Panc1 (cell line): ENCODE results near the gene UBE2V1. TPM values are rescaled to one million over a fixed set of nuclear protein-coding genes. Genes with fewer than 3 reads are reported as not detected.

Experiments used
- ATAC-seq: fragments of 200-7000 bp; cut with Tn5 transposase; 2 replicates; pipeline ENCODE4 v1.9.1; 2020; ENCODE audit warnings: mild to moderate bottlenecking, moderate library complexity
- BruUV-seq: library from RNA; stranded (reverse); fragments of 400-500 nt; replicated peaks from 2 replicates; lab custom pipeline; 2021; lab: Mats Ljungman, UMichigan
- CTCF ChIA-PET: fragments of 300-600 bp; sonication (Branson Sonifier 250); formaldehyde crosslinking; loops from one replicate; lab custom pipeline; 2022; ENCODE audit warnings: antibody characterized with exemption; lab: Charles Lee
- POLR2A ChIA-PET: fragments of 300-600 bp; sonication (Branson Sonifier 250); formaldehyde crosslinking; loops from one replicate; lab custom pipeline; 2022; ENCODE audit warnings: antibody characterized with exemption; lab: Charles Lee
- DNase-seq: peaks from one replicate; pipeline ENCODE4 v3.0.0-alpha.2; 2010; ENCODE audit warnings: low read depth, low spot score
- H3K27ac ChIP-seq: 2 replicates; pipeline ENCODE4 v1.5.1; 2011; ENCODE audit warnings: mild to moderate bottlenecking, low read length, inconsistent platforms
- H3K27me3 ChIP-seq: fragments of 200-500 bp; sonication (Bioruptor generic); 2 replicates; pipeline ENCODE4 v1.6.0; 2014; ENCODE audit warnings: low read length, inconsistent platforms; ENCODE audit not compliant: control insufficient read depth, insufficient read depth
- H3K36me3 ChIP-seq: fragments of 200-500 bp; sonication (Bioruptor generic); 2 replicates; pipeline ENCODE4 v1.5.1; 2014; ENCODE audit warnings: inconsistent platforms, mild to moderate bottlenecking, low read length, moderate library complexity; ENCODE audit not compliant: control insufficient read depth, insufficient read depth
- H3K4me1 ChIP-seq: 2 replicates; pipeline ENCODE4 v1.5.1; 2011; ENCODE audit warnings: inconsistent platforms, mild to moderate bottlenecking, low read length, moderate library complexity; ENCODE audit not compliant: control insufficient read depth, insufficient read depth
- H3K4me3 ChIP-seq, 2 experiments: 2 replicates each; pipeline ENCODE4 v1.5.1; 2011 to 2012; ENCODE audit warnings: low read depth in 2 of 2, low read length in 2 of 2, mild to moderate bottlenecking in 2 of 2, inconsistent platforms in 1 of 2, moderate library complexity in 1 of 2
- H3K9me3 ChIP-seq: fragments of 200-500 bp; sonication (Bioruptor generic); 2 replicates; pipeline ENCODE4 v1.5.1; 2014; ENCODE audit warnings: low read depth, mild to moderate bottlenecking, inconsistent platforms, low read length, moderate library complexity; ENCODE audit not compliant: control insufficient read depth, insufficient read depth
- CTCF ChIP-seq: fragments of 450-650 bp; IDR thresholded peaks from 2 replicates; pipeline ENCODE4 v1.5.1; 2017; ENCODE audit warnings: mild to moderate bottlenecking
- POLR2AphosphoS5 ChIP-seq: IDR thresholded peaks from 2 replicates; pipeline ENCODE4 v1.6.1; 2012; ENCODE audit warnings: mild to moderate bottlenecking, low read depth, low read length, moderate library complexity
- SIN3A ChIP-seq: IDR thresholded peaks from 2 replicates; pipeline ENCODE4 v1.6.1; 2012; ENCODE audit warnings: low read depth, mild to moderate bottlenecking, low read length, moderate library complexity, borderline replicate concordance; ENCODE audit not compliant: insufficient read depth
- TCF7L2 ChIP-seq: IDR thresholded peaks from 2 replicates; pipeline ENCODE4 v1.6.1; 2011; ENCODE audit warnings: mild to moderate bottlenecking, low read depth, low read length, inconsistent platforms
- in situ Hi-C: cut with HindIII; loops from 2 replicates; pipeline ENCODE4 v1.10.0; 2016; ENCODE audit warnings: low sequenced_read_pairs, low pct_unique_long_range_greater_than_20kb
- intact Hi-C: fragments of 100-400 bp; cut with micrococcal nuclease; formaldehyde crosslinking; loops from one replicate; pipeline ENCODE4 v1.10.0; 2022; ENCODE audit not compliant: unreplicated experiment
- total RNA-seq: library from RNA; stranded (reverse); gene quantifications from one replicate; pipeline ENCODE4 v1.2.1, GENCODE V29; 2021; ENCODE audit not compliant: unreplicated experiment
- TF ChIP-seq, protein P1 (sequence below), 2 experiments: IDR thresholded peaks; 2 replicates each; pipeline ENCODE4 v1.6.1; 2011 to 2012; ENCODE audit warnings: low read depth in 2 of 2, control low read depth in 1 of 2, low read length in 1 of 2, mild to moderate bottlenecking in 1 of 2, moderate library complexity in 1 of 2; ENCODE audit not compliant: insufficient read depth in 1 of 2

UBE2V1 gene
- total RNA-seq, 1 experiment from 2014 or later: 115 TPM

DNA sequence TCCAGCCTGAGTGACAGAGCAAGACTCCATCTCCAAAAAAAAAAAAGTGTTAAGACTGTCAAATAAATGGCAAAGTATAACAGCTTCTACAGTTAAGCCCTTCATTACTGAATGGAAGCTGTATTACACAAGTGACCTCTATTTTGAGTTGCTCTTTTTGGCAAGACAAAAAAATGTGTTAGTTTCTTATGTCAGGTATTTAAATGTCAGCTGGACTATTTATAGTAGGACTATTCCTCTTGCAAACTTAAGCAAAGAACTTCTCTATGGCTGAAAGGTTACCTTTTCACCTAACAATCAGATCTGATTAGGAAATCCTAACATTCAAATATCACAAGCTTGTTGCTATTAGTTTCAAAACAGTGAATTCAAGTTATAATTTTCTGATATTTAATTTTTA, 12.4 kb downstream of the UBE2V1 start:
- no peaks in the 10 kb centered on the region for H3K27me3 ChIP-seq
- peak overlapping the region; percentile 79; the same call in 1 of the 2 replicates for H3K27ac ChIP-seq
- H3K4me1 ChIP-seq: peaks cover 53% of the 10 kb centered on the region
- TSS peak; percentile 17 for BruUV-seq
- ChIA-PET CTCF (no interaction called here), POLR2A (no interaction called here)
- no peak overlapping the region for H3K4me3 ChIP-seq
- intact Hi-C loops (no loop called here), in situ Hi-C loops (no loop called here)
- no peak for DNase-seq
- peaks cover 10% of the 10 kb centered on the region; the same call in 1 of the 2 replicates for H3K36me3 ChIP-seq
- TF ChIP-seq, protein P1, sequence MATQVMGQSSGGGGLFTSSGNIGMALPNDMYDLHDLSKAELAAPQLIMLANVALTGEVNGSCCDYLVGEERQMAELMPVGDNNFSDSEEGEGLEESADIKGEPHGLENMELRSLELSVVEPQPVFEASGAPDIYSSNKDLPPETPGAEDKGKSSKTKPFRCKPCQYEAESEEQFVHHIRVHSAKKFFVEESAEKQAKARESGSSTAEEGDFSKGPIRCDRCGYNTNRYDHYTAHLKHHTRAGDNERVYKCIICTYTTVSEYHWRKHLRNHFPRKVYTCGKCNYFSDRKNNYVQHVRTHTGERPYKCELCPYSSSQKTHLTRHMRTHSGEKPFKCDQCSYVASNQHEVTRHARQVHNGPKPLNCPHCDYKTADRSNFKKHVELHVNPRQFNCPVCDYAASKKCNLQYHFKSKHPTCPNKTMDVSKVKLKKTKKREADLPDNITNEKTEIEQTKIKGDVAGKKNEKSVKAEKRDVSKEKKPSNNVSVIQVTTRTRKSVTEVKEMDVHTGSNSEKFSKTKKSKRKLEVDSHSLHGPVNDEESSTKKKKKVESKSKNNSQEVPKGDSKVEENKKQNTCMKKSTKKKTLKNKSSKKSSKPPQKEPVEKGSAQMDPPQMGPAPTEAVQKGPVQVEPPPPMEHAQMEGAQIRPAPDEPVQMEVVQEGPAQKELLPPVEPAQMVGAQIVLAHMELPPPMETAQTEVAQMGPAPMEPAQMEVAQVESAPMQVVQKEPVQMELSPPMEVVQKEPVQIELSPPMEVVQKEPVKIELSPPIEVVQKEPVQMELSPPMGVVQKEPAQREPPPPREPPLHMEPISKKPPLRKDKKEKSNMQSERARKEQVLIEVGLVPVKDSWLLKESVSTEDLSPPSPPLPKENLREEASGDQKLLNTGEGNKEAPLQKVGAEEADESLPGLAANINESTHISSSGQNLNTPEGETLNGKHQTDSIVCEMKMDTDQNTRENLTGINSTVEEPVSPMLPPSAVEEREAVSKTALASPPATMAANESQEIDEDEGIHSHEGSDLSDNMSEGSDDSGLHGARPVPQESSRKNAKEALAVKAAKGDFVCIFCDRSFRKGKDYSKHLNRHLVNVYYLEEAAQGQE (IDR thresholded peaks at IDR 0.05; ENCODE audit: insufficient read depth in 1 of 2, low read depth in 2 of 2, low read length in 1 of 2): no peak
- TF ChIP-seq TCF7L2 (no peak), SIN3A (no peak), CTCF (no peak), POLR2AphosphoS5 (no peak)
- no peaks in the 10 kb centered on the region for H3K9me3 ChIP-seq
- ATAC-seq: no peak

DNA sequence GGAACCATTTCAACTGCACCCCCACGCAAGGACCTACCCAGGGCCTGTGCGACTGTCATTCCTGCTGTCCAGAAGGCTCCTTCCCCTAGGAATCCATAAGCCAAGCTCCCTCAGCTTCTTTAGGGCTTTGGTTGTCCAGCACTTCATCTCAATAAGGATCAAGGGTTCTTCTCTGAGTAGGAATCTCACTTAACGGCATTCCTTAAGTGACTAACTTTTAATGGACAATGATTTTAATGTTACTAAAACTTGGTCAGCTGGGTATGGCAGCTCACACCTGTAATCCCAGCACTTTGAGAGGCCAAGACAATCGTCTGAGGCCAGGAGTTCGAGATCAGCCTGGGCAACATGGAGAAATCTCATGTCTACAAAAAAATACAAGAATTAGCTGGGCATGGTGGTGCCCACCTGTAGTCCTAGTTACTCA, 13.4 kb downstream of the UBE2V1 start:
- ChIA-PET POLR2A (no interaction called here), CTCF (interaction anchor here (0.6 kb wide), 1 partner anchor 8 kb away, joined by 5 read pairs; no protein-coding TSS in a partner anchor)
- Histone ChIP-seq H3K4me1 (peaks cover 48% of the 10 kb centered on the region), H3K36me3 (peaks cover 16% of the 10 kb centered on the region; the same call in 1 of the 2 replicates), H3K27ac (no peak overlapping the region), H3K9me3 (no peaks in the 10 kb centered on the region), H3K27me3 (no peaks in the 10 kb centered on the region), H3K4me3 (no peak overlapping the region)
- TF ChIP-seq CTCF (no peak), POLR2AphosphoS5 (no peak), TCF7L2 (no peak), SIN3A (no peak)
- TF ChIP-seq, protein P1 (IDR thresholded peaks at IDR 0.05; ENCODE audit: insufficient read depth in 1 of 2, low read depth in 2 of 2, low read length in 1 of 2): no peak
- no peak for DNase-seq
- intact Hi-C loops (no loop called here), in situ Hi-C loops (no loop called here)
- ATAC-seq: no peak
- BruUV-seq: no TSS peak
